Measurements from ENCODE around the gene U2AF1L4.

Gene U2AF1L4

DNA sequence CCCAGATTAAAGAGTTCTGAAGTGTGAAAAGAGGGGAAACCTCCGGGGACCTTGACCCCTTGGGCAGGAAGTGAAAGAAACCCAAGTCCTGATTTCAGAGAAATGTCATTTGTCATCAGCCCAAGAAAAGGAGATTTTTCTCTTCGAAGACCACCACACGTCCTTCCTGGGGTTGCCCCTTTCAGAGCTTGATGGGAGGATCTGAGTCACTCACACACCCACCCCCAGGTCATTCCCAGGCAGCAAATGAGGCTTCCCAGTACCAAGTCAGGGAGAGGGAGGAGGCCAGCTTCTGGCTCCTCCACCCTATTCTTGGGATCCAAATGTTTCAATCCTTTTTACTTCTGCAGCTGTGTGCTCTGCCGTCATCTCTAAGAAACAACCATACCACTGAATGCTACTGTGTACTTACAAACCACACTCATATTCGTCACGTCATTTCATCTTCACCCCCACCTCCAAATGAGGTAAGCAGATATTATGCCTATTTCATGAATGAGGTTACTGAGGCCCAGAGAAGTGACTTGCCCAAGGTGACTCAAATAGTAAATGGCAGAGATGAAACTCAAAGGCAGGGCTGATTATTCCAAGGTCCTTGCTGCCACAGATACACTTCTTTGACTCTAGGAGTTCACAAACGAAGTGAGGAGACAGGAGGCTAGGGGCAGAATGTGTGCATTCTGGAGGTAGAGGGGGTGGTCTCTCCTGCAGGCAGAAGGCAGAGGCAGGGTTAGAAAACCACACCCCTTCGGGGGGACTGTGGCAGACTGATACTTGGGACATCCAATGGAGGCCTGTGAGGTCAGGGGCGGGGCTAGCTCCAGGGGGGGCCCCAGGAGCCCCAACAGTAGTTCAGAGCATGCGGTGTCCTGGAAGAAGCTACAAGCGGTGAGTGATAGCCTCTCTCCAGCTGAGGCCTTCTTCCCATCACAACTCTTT lies 32.4 kb downstream of the U2AF1L4 start:
- DNase-seq (ENCODE audit: low read depth in 3 of 3) = peak in 2 of 3 donors; percentile 81 to 82

DNA sequence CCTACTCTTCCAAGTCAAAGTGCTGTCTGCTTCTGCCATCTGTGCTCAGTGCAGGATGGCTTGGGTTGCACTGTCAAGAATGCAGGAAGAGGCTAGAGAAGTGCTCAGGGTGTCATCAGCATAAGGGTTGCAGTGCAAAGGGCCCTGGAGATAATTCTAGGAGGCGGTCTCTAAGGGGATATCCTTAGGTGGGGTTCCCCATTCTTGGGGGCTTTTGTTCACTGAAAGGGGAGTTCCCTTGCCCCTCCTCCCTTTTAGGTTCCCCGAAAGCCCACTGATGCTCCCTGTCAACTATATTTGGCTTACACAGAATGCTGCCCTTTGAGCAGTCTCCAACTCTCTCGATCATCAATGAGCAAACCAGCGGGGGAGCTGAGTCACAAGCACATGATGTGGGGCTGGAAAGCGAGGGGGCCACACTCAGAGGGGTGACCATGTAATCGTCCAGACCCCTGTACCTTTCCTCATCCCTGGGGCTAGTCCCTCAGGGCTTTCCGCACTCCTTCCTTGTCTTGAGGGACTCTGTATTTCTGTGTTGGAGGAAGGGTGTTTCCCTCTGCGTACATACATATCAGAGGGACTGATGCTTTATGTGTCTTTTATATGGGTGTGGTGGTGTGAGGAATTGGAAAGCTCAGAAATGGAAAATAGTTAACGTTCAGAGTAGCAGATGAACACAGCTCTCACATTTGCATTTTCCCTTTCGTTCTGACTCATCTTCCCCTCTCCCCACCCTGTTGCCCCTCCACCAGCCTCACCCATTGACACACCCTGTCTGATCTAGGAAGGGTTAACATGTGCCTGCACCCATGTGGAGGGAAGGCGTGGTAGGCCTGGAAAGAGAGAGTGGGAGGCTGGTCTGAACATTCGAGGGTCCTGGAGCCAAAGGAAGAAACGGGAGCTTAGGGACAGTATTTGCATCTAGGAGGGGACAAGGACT lies 34.2 kb downstream of the U2AF1L4 start:
- DNase-seq (ENCODE audit: low read depth in 3 of 3) = peak in 2 of 3 donors; percentile 62 to 69

DNA sequence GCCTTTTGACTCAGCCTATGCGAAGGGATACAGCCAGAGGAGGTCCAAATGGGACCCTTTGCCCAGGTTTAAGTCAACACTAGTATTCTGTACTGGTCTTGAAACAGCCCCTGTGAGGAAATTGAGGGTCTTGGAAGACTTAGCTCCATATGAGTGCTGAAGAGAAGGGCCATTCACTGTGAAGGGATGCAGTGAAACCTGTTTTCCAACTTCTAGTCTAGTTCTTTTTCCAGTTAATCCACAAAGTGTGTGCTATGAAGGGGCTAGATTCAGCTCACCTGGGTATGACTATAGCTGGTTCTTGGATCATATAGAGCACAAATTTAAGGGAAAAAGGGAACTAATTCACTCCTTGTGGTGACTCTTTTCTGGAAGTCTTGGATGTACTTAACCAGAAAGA lies 36.8 kb downstream of the U2AF1L4 start:
- no peak for DNase-seq (ENCODE audit: low read depth in 3 of 3)

DNA sequence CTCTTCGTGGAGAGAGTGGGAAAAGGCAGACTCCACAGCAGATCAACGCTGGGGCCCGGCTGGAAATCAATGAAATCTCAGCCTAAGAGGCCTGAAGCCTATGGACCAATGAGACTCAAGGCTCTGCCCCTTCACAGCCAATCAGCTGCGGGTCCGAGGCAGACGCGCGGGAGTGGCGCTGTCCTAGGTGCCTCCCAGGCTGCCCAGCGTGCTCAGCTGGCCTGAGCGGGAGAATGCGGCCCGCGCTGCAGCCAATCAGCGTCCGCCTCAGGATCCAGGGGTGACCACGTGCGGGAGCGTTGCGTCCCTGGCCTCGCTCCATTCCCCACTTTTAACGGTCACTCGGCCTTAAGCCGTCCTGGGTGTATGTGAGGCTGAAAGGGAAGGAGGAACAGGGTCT lies 41.0 kb downstream of the U2AF1L4 start, which contains the start of gene ZBTB32:
Gene ZBTB32, plus strand, starts transcription at position 341 of the 400 bp plus-strand sequence. CDS start 10,069 bp downstream, outside the sequence.
- DNase-seq (ENCODE audit: low read depth in 3 of 3) = no peak

DNA sequence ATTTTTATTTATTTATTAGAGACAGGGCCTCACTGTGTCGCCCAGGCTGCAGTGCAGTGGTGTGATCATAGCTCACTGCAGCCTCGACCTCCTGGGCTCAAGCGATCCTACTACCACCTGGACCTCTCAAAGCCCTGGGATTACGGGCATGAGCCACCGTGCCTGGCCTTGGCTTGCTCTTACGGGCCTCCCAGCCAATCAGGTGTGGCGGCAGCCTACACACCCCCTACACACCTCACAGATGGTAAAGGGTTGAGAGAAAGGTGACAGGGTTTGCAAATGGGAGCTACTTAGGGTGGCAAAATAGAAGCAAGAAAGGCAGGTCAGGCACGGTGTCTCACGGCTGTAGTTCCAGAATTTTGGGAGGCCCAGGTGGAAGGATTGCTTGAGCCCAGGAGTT lies 41.9 kb downstream of the U2AF1L4 start:
- no peak for DNase-seq (ENCODE audit: low read depth in 3 of 3)

DNA sequence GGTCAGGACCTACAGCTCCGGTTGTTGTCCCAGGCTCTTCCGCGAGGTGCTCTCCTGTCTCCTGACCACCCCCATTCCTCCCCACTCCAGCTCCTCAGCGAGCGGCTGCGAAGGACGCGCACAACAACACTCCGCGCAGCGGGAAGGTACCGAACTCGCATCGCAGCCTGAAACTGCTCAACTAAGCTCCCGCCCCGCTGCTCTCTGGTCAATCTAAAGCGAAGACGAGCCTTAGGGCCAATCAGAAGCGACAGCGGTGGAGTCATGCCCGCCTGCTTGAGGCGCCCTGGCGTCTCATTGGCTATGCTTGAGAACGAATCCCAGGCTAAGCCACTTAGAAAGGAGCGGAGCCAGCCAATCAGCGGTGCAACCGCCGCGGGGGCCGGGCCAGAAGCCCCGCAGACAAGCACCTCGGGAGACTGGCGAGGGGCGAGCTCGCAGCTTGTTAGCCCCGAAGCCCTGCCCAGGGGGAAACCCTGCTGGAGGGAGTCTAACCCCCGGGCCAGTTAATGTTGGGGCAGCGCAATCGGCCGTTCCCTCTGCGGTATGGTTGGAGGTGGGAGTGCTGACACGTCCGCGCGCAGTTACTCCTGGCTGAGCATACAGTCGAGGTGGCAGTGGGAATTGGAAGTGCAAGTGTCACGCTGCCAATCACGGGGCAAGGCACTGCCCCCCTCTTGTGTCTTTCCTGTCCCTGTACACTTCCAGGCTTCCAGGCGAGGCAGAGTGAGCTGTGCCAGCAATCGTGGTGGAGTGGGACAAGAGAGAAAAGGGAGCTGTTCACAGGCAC lies 42.8 kb downstream of the U2AF1L4 start:
- DNase-seq (ENCODE audit: low read depth in 3 of 3) = peak; percentile 83 to 93 (median 89)

DNA sequence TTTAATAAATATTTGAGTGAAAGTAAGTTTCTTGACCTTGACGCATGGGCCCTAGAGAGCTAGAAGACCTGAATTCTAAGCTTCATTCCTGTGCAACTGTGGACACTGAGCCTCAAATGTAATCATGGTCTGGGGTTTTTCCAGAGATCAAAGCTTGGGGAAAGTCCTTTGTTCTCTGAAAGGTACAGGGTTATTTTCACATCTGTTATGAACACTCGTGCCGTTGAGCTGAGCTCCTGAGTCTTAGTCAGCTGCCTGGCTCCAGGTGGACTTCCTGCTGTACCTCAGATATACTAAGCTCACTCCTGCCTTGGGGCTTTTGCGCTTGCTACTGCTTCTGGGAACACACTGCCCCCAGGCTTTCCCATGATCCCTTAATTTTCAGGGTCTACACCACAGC lies 48.4 kb downstream of the U2AF1L4 start:
- DNase-seq (ENCODE audit: low read depth in 3 of 3) = no peak

DNA sequence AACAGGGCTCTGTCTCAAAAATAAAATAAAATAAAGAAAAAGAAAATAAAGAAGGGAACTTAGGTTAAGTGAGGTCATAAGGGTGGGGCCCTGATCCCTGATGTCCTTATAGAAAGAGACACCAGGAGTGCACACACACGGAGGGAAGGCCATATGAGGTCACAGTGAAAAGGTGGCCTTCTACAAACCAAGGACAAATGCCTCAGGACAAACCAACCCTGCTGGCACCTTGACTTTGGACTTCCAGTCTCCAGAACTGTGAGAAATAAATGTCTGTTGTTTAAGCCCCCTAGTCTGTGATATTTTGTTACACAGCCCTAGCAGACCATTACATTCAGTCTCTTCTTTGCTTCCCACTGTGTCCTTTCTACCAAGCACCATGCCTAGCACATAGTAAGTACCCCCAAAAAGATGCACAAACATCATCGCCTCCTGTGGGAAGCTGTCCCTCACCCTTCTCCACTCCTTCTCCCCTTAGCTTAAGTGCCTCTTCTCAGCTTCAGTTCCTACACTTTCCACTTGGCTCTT lies 49.3 kb downstream of the U2AF1L4 start:
- no peak for DNase-seq (ENCODE audit: low read depth in 3 of 3)

DNA sequence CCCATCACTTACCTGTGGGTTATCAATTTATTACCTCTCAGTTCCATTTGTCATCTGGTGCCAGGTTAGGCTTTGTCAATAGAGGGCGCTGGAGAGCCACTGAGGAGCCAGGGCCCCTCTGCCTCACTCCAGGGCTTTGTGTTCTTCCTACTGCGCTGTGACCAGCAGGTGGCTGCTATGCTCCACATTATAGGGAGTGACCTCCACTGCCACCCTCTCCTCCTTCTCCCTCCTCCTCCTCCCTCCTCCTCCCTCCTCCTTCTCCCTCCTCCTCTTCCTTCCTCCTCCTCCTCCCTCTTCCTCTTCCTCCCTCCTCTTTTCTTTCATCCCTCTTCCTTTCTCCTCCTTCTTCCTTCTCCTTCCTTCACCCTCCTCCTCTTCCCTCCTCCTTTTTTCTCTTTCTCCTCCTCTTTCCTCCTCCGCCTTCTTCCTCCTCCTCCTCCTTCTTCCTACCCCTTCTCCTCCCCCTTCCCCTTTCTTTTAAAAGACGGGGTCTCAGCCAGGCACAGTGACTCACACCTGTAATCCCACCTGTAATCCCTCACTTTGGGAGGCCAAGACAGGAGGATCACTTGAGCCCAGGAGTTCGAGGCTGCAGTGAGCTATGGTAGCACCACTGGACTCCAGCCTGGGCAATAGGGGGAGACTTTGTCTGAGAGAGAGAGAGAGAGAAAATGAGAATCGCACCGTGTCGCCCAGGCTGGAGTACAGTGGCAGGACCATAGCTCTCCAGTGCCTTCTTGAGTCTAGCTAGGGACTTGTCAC lies 51.2 kb downstream of the U2AF1L4 start:
- DNase-seq (ENCODE audit: low read depth in 3 of 3) = peak; percentile 85 to 90 (median 87)

DNA sequence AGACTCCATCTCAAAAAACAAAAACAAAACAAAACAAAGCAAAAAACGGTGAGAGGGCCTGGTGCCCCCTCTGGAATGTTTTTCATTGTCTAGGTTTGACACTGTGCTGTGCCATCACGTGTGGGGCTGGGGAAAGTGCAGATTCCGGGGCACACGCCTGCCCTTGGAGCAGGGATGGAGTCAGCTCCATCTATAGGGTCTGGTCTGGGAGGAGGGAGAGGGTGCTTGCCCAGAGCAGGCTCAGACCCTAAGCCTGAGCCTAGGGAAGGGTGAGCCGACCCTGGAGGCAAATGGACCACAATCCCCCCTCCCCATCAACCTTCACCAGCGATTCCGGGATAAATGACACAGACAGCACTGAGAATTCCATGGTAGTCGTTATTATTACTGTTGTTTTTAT lies 51.8 kb downstream of the U2AF1L4 start:
- no peak for DNase-seq (ENCODE audit: low read depth in 3 of 3)
